ENCODE measurements around the gene PRRC2B. TPM values are rescaled to one million over a fixed set of nuclear protein-coding genes. Genes with fewer than 3 reads are reported as not detected.
"Not testable (repeated sequence)": the region's sequence is repeated elsewhere in the genome, so short reads cannot be mapped to it uniquely, and the experiment has no call there.

The PRRC2B gene
- total and polyA plus RNA-seq, 7 donors = 22.7 to 114 (median 63.6) TPM

GRCh38 chr9:131505012-131505411 lies 111.1 kb downstream of the PRRC2B start:
- no peak for TF ChIP-seq CTCF (IDR thresholded peaks at IDR 0.05)
- Histone ChIP-seq H3K9me3 (no peaks in the 10 kb centered on the region), H3K27me3 (ENCODE audit: insufficient read depth in 3 of 3, low read length in 2 of 3) (no peaks in the 10 kb centered on the region), H3K27ac (no peak overlapping the region), H3K4me1 (peaks cover 20% of the 10 kb centered on the region), H3K4me3 (no peak overlapping the region), H3K36me3 (ENCODE audit: insufficient read depth in 1 of 2, low read depth in 1 of 2) (peaks cover 0 to 43% of the 10 kb centered on the region in 2 donors)
- WGBS, 3 donors = 88 to 97% (median 90%) methylated on average over 8 of the region's 8 CpGs
- intact Hi-C loops (cut with DNase I) = no loop called here
- no peak for DNase-seq
- ATAC-seq = no peak

GRCh38 chr9:131511416-131511815 lies 117.5 kb downstream of the PRRC2B start:
- ATAC-seq (no peak), DNase-seq (no peak)
- 77 to 85% (median 82%) methylated on average over 7 of the region's 7 CpGs for WGBS, 3 donors
- Histone ChIP-seq H3K36me3 (ENCODE audit: insufficient read depth in 1 of 2, low read depth in 1 of 2) (peaks cover 5 to 82% of the 10 kb centered on the region in 2 donors), H3K27me3 (ENCODE audit: insufficient read depth in 3 of 3, low read length in 2 of 3) (no peaks in the 10 kb centered on the region), H3K27ac (no peak overlapping the region), H3K9me3 (no peaks in the 10 kb centered on the region), H3K4me3 (no peak overlapping the region), H3K4me1 (no peaks in the 10 kb centered on the region)
- TF ChIP-seq CTCF (IDR thresholded peaks at IDR 0.05) = no peak
- intact Hi-C loops (cut with DNase I) = no loop called here

DNA sequence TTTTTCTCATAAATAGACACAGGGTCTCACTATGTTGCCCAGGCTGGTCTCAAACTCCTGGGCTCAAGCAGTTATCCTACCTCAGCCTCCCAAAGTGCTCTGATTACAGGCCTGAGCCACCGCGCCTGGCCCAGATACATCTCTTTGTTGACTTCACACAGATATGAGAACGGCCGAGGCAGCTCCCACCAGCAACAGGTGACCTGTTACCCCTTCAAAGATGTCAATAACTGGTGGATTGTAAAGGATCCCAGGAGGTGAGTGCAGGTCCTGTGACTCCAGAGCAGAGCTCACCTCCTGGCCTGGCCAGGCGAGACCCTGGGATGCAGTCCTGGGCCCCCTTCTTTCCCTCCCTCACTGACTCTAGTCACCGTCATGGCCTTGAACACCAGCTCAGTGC lies 118.0 kb downstream of the PRRC2B start:
- peaks cover 5 to 84% of the 10 kb centered on the region in 2 donors for H3K36me3 ChIP-seq (ENCODE audit: insufficient read depth in 1 of 2, low read depth in 1 of 2)
- ATAC-seq (no peak), DNase-seq (no peak)
- intact Hi-C loops (cut with DNase I) = no loop called here
- H3K4me1 ChIP-seq = no peaks in the 10 kb centered on the region
- H3K27ac ChIP-seq = no peak overlapping the region
- WGBS, 3 donors = 94 to 97% (median 95%) methylated on average over 6 of the region's 6 CpGs
- no peaks in the 10 kb centered on the region for H3K27me3 ChIP-seq (ENCODE audit: insufficient read depth in 3 of 3, low read length in 2 of 3)
- no peak overlapping the region for H3K4me3 ChIP-seq
- no peak for TF ChIP-seq CTCF (IDR thresholded peaks at IDR 0.05)
- H3K9me3 ChIP-seq = no peaks in the 10 kb centered on the region

DNA sequence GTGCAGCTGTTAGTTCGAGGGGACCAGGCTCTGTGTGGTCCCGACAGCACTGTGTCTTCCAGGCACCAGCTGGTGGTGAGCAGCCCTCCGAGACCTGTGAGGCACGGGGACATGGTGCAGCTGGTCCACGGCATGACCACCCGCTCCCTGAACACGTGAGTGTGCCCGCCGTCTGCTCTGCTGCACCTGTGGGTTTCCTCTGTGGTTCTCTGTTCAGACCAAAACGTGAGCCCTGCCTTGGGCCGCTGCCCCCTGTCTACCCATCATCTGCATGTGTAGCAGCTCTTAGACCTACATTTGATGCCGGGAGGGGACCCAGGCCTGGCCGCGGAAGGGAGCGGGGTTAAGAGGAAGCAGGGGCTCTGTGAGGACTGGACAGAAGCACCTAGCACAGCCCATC lies 119.3 kb downstream of the PRRC2B start:
- Histone ChIP-seq H3K36me3 (ENCODE audit: insufficient read depth in 1 of 2, low read depth in 1 of 2) (peaks cover 5 to 78% of the 10 kb centered on the region in 2 donors), H3K27ac (no peak overlapping the region), H3K27me3 (ENCODE audit: insufficient read depth in 3 of 3, low read length in 2 of 3) (no peaks in the 10 kb centered on the region), H3K9me3 (no peaks in the 10 kb centered on the region), H3K4me3 (no peak overlapping the region), H3K4me1 (peaks cover 3% of the 10 kb centered on the region)
- 78 to 86% (median 82%) methylated on average over 15 of the region's 15 CpGs for WGBS, 3 donors
- intact Hi-C loops (cut with DNase I) = no loop called here
- ATAC-seq (no peak), DNase-seq (no peak)
- TF ChIP-seq CTCF (IDR thresholded peaks at IDR 0.05) = no peak

GRCh38 chr9:131515559-131516031 lies 121.7 kb downstream of the PRRC2B start:
- intact Hi-C loops (cut with DNase I); H3K4me3 ChIP-seq; ATAC-seq; DNase-seq; H3K27ac ChIP-seq; H3K9me3 ChIP-seq; H3K27me3 ChIP-seq (ENCODE audit: insufficient read depth in 3 of 3, low read length in 2 of 3); H3K4me1 ChIP-seq: not testable (repeated sequence)
- peaks cover 3 to 81% of the 10 kb centered on the region in 2 donors for H3K36me3 ChIP-seq (ENCODE audit: insufficient read depth in 1 of 2, low read depth in 1 of 2)
- 78 to 86% (median 83%) methylated on average over 11 to 12 of the region's 12 CpGs for WGBS, 3 donors
